AG10803 (cell line): ENCODE results near the gene XPO4.
"Not testable (repeated sequence)": the region's sequence is repeated elsewhere in the genome, so short reads cannot be mapped to it uniquely, and the experiment has no call there.

ENCODE experiments used
- DNase-seq: peaks from one replicate; pipeline ENCODE4 v3.0.0; 2010; ENCODE audit warnings: low read depth
- H3K4me3 ChIP-seq: 2 replicates; pipeline ENCODE4 v1.5.1; 2011; ENCODE audit warnings: mild to moderate bottlenecking, low read length, control low read depth
- TF ChIP-seq, protein P1 (sequence below): conservative IDR thresholded peaks from 2 replicates; pipeline ENCODE4 v1.5.1; 2011; ENCODE audit warnings: mild to moderate bottlenecking, low read length, control low read depth, inconsistent platforms

The XPO4 gene

GRCh38 chr13:20754009-20754408 is 148.5 kb downstream of the XPO4 start:
- no peak for DNase-seq
- TF ChIP-seq, protein P1, sequence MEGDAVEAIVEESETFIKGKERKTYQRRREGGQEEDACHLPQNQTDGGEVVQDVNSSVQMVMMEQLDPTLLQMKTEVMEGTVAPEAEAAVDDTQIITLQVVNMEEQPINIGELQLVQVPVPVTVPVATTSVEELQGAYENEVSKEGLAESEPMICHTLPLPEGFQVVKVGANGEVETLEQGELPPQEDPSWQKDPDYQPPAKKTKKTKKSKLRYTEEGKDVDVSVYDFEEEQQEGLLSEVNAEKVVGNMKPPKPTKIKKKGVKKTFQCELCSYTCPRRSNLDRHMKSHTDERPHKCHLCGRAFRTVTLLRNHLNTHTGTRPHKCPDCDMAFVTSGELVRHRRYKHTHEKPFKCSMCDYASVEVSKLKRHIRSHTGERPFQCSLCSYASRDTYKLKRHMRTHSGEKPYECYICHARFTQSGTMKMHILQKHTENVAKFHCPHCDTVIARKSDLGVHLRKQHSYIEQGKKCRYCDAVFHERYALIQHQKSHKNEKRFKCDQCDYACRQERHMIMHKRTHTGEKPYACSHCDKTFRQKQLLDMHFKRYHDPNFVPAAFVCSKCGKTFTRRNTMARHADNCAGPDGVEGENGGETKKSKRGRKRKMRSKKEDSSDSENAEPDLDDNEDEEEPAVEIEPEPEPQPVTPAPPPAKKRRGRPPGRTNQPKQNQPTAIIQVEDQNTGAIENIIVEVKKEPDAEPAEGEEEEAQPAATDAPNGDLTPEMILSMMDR: no peak
- H3K4me3 ChIP-seq: no peak overlapping the region

DNA sequence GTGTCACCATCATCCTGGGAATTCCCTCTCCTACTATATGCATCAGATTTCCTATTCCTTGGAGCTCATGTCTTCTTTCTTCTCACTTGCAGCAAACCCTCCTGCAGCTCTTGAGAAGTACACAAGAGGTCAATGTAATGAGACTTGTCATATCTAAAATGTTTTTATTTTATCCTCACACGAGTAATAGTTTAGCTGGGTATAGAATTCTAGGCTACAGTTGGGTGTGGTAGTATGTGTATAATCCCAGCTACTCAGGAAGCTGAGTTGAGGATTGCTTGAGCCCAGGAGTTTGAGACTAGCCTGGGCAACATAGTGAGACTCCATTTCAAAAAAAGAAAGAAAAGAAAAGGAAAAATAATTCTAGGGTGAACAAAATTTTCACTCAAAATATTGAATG is 153.2 kb downstream of the XPO4 start:
- no peak overlapping the region for H3K4me3 ChIP-seq
- no peak for DNase-seq
- TF ChIP-seq, protein P1: no peak

DNA sequence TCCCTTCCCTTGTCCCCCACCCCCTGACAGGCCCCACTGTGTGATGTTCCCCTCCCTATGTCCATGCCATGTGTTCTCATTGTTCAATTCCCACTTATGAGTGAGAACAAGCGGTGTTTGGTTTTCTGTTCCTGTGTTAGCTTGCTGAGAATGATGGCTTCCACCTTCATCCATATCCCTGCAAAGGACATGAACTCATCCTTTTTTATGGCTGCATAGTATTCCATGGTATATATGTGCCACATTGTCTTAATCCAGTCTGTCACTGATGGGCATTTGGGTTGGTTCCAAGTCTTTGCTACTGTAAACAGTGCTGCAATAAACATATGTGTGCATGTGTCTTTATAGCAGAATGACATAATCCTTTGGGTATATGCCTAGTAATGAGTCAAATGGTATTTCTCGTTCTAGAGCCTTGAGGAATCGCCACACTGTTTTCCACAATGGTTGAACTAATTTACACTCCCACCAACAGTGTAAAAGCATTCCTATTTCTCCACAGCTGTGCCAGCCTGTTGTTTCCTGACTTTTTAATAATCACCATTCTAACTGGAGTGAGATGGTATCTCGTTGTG is 158.6 kb downstream of the XPO4 start:
- not testable (repeated sequence) for DNase-seq, H3K4me3 ChIP-seq

- DNase-seq: no peak
- no peak overlapping the region for H3K4me3 ChIP-seq
- TF ChIP-seq, protein P1: no peak
Observed at GRCh38 chr13:20740021-20740420, 162.5 kb downstream of the XPO4 start.

GRCh38 chr13:20738616-20739015 is 163.9 kb downstream of the XPO4 start:
- TF ChIP-seq, protein P1: no peak
- no peak overlapping the region for H3K4me3 ChIP-seq
- DNase-seq: no peak

GRCh38 chr13:20729633-20730585 is 172.6 kb downstream of the XPO4 start:
- DNase-seq: no peak
- H3K4me3 ChIP-seq: no peak overlapping the region
- TF ChIP-seq, protein P1: no peak

- TF ChIP-seq, protein P1: no peak
- peak; percentile 31 for DNase-seq
Observed at GRCh38 chr13:20728579-20729311, 173.8 kb downstream of the XPO4 start.

More at GRCh38 chr13:20728579-20729311, 173.8 kb downstream of the XPO4 start:
- H3K4me3 ChIP-seq: no peak overlapping the region
